Neutrophil (primary cell): ENCODE results near the gene MYO7B.

ENCODE experiments used
- H3K27ac ChIP-seq: fragments of 200-600 bp; sonication (generic); 2 replicates; pipeline ENCODE4 v1.5.1; 2016; ENCODE audit warnings: mild to moderate bottlenecking, moderate library complexity
- H3K27me3 ChIP-seq: fragments of 200-600 bp; sonication (generic); 2 replicates; pipeline ENCODE4 v1.6.0; 2016; ENCODE audit warnings: mild to moderate bottlenecking
- H3K36me3 ChIP-seq: fragments of 200-600 bp; sonication (generic); 2 replicates; pipeline ENCODE4 v1.5.1; 2017
- H3K4me1 ChIP-seq, 2 experiments: fragments of 200-600 bp in 1 of 2; sonication (generic) in 1 of 2; 1 replicate in 1 of 2; 2 replicates in 1 of 2; pipeline versions ENCODE4 v1.5.1 to v1.6.1; 2013 to 2016; ENCODE audit warnings: low read depth in 1 of 2, low read length in 1 of 2, mild to moderate bottlenecking in 1 of 2, moderate library complexity in 1 of 2; ENCODE audit not compliant: control insufficient read depth in 1 of 2, insufficient read depth in 1 of 2
- H3K4me3 ChIP-seq, 2 experiments: fragments of 200-600 bp in 1 of 2; sonication (generic) in 1 of 2; 1 replicate in 1 of 2; 2 replicates in 1 of 2; pipeline ENCODE4 v1.5.1; 2013 to 2016; ENCODE audit warnings: low read depth in 1 of 2, low read length in 1 of 2, mild to moderate bottlenecking in 1 of 2, moderate library complexity in 1 of 2
- H3K9me3 ChIP-seq: fragments of 200-600 bp; sonication (generic); 2 replicates; pipeline ENCODE4 v1.5.1; 2016
- TF ChIP-seq, protein P1 (sequence below): fragments of 200-600 bp; sonication (generic); IDR thresholded peaks from 2 replicates; pipeline ENCODE4 v1.5.1; 2016; ENCODE audit warnings: antibody characterized with exemption

The MYO7B gene

DNA sequence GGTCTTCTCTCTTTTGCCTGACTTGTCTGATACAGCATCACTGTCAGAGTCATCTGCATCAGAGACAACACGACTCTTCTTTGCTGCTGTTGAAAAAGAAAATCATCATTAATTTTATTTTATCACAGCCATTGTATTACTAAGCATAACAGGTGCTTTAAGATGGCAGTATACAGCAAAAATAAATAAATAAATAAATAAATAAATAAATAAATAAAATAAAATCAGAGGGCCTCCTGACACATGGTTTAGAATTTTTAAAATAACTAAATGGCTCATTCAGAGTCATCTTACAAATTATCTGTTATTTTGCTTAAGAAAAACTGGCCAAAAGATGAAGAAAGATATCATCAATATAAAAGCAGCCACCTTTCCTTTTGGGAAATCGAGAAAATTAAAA is 32.0 kb upstream of the MYO7B start:
- no peak overlapping the region for H3K27ac ChIP-seq
- H3K4me3 ChIP-seq: no peak overlapping the region
- peaks cover 12 to 19% of the 10 kb centered on the region in 2 experiments for H3K4me1 ChIP-seq
- peaks cover 56% of the 10 kb centered on the region for H3K36me3 ChIP-seq
- TF ChIP-seq, protein P1, sequence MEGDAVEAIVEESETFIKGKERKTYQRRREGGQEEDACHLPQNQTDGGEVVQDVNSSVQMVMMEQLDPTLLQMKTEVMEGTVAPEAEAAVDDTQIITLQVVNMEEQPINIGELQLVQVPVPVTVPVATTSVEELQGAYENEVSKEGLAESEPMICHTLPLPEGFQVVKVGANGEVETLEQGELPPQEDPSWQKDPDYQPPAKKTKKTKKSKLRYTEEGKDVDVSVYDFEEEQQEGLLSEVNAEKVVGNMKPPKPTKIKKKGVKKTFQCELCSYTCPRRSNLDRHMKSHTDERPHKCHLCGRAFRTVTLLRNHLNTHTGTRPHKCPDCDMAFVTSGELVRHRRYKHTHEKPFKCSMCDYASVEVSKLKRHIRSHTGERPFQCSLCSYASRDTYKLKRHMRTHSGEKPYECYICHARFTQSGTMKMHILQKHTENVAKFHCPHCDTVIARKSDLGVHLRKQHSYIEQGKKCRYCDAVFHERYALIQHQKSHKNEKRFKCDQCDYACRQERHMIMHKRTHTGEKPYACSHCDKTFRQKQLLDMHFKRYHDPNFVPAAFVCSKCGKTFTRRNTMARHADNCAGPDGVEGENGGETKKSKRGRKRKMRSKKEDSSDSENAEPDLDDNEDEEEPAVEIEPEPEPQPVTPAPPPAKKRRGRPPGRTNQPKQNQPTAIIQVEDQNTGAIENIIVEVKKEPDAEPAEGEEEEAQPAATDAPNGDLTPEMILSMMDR: no peak
- no peaks in the 10 kb centered on the region for H3K9me3 ChIP-seq
- H3K27me3 ChIP-seq: no peaks in the 10 kb centered on the region

DNA sequence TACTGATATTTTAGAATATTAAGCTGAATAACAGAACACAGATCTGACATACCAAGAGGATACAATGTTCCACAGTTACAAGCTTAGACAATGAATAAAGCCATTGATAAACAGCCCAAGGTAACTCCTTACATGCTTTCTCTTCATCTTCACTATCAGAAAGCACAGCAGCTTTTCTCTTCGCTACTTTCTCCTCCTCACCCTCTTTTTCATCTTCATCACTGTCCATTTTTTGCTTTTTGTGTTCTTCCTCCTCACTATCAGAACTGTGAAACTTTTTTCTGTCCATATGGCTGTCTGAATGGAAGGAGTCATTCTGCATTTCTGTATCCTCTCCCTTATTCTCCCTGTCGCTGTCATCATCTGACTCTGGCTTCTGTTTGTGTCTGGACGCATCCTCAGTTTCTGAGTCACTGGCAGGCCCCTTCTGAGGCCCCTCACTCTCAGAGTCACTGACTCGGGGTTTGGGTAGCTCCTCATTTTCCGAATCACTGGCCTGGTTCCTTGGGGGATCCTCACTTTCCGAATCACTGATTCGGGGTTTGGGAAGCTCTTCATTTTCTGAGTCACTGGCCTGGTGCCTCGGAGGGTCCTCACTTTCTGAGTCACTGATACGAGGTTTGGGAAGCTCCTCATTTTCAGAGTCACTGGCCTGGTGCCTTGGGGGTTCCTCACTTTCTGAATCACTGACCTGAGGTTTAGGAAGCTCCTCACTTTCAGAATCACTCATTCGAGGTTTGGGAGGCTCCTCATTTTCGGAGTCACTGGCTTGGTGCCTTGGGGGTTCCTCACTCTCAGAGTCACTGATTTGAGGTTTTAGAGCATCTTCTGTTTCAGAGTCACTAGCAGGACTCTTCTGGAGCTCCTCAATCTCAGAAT is 30.7 kb upstream of the MYO7B start:
- peaks cover 48% of the 10 kb centered on the region for H3K36me3 ChIP-seq

DNA sequence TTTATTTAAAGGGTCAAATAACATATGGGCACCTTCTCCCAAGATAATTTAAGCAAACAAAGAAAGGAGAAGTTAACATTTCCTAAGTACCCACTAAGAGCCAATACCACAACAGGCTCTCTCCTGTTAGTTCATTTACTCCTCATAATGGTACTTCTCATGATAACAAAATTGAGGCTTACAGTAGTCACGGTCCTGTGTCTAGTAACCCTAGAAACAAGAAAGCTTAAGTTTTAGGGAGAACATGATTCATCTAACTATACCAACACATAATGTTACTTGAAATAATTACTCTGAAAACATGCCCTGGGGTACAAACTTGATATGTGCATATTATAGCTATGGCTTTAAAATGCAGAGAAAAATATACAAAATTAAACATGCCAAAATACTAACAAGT is 29.0 kb upstream of the MYO7B start:
- Histone ChIP-seq H3K9me3 (no peaks in the 10 kb centered on the region), H3K27ac (peak overlapping the region; percentile 48), H3K27me3 (no peaks in the 10 kb centered on the region), H3K36me3 (peaks cover 37% of the 10 kb centered on the region), H3K4me3 (no peak overlapping the region), H3K4me1 (peaks cover 15 to 24% of the 10 kb centered on the region in 2 experiments)
- TF ChIP-seq, protein P1: no peak

More for the DNA sequence above, 30.7 kb upstream of the MYO7B start:
- Histone ChIP-seq H3K27ac (peak overlapping the region; percentile 47), H3K9me3 (no peaks in the 10 kb centered on the region), H3K27me3 (no peaks in the 10 kb centered on the region), H3K4me3 (no peak overlapping the region), H3K4me1 (peaks cover 15 to 24% of the 10 kb centered on the region in 2 experiments)
- TF ChIP-seq, protein P1: no peak

DNA sequence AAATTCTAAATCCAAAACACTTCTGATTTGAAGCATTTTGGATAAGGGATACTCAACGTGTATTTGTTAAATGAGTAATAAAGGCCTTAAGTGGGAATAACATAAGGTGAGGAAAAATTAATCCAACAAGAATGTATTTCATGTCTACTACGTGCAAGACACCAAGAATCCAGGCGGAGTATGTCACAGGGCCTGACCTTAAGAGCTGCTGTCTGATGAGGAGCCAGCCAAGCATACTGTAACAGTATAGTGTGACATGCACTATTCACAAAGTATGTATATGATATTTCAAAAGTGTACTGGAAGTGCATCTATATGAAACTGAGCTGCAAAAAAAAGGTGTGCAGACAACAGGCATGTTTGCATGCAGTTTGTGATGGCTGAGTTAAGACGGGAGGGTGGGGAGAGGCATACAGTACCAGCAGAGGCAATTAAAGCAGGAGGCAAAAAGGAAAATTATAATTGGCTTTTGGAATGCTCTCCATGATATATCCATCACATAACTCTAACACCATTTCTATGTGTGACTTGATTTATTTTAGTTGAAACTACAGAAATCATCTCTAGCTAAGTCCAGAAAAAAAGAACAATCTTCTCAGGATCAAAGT is 27.4 kb upstream of the MYO7B start:
- peaks cover 15 to 30% of the 10 kb centered on the region in 2 experiments for H3K4me1 ChIP-seq
- no peaks in the 10 kb centered on the region for H3K27me3 ChIP-seq
- TF ChIP-seq, protein P1: no peak
- H3K9me3 ChIP-seq: no peaks in the 10 kb centered on the region
- no peak overlapping the region for H3K4me3 ChIP-seq
- H3K27ac ChIP-seq: peak overlapping the region; percentile 29
- peaks cover 20% of the 10 kb centered on the region for H3K36me3 ChIP-seq

DNA sequence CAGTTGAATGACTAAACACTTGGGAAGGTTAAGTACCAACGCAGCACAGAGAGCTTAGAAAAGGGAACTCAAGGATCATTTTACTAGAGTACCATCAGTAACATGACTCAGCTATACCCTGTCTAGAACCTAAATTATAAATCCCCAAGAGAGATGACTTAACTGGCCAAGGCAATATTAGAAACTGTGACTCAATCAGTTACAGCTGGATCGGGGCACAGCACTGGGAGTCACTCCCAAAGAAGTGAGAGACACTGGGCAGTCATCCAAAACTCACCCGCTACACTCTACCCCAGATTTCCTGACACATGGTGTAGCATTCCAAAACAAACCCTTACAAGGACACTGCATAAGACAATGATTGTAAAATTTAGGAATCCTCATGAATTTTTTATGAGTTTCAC is 26.9 kb upstream of the MYO7B start:
- peaks cover 15 to 31% of the 10 kb centered on the region in 2 experiments for H3K4me1 ChIP-seq
- H3K27ac ChIP-seq: peak overlapping the region; percentile 29
- no peak overlapping the region for H3K4me3 ChIP-seq
- peaks cover 17% of the 10 kb centered on the region for H3K36me3 ChIP-seq
- no peaks in the 10 kb centered on the region for H3K27me3 ChIP-seq
- TF ChIP-seq, protein P1: no peak
- H3K9me3 ChIP-seq: no peaks in the 10 kb centered on the region
